KBM-7 (cell line): Measurements from ENCODE around the gene MNX1.

Experiments
- DNase-seq: peaks from one replicate; pipeline ENCODE4 v3.0.0-alpha.2; 2015
- in situ Hi-C: fragments of 300-500 bp; cut with MboI; formaldehyde crosslinking; loops from 2 replicates; pipeline ENCODE4 v1.14.3; 2020; ENCODE audit warnings: low sequenced_read_pairs, low pct_unique_long_range_greater_than_20kb, mixed read lengths

Gene MNX1

GRCh38 chr7:157033483-157034473, 23.3 kb upstream of the MNX1 start:
- DNase-seq: no peak
- in situ Hi-C loops: no loop called here

GRCh38 chr7:157032644-157033482, 22.4 kb upstream of the MNX1 start:
- DNase-seq: no peak
- in situ Hi-C loops: no loop called here

- in situ Hi-C loops: no loop called here
- DNase-seq: no peak
Observed at GRCh38 chr7:157032128-157032527, 21.7 kb upstream of the MNX1 start.

GRCh38 chr7:157028199-157028903, 17.9 kb upstream of the MNX1 start:
- in situ Hi-C loops: no loop called here
- DNase-seq: no peak

GRCh38 chr7:157027568-157028198, 17.2 kb upstream of the MNX1 start:
- DNase-seq: no peak
- in situ Hi-C loops: no loop called here

- in situ Hi-C loops: no loop called here
- no peak for DNase-seq
Observed at GRCh38 chr7:157024716-157025115, 14.3 kb upstream of the MNX1 start.

- in situ Hi-C loops: no loop called here
- no peak for DNase-seq
Observed at GRCh38 chr7:157023589-157023905, 13.1 kb upstream of the MNX1 start.

GRCh38 chr7:157022681-157023588, 12.5 kb upstream of the MNX1 start:
- in situ Hi-C loops: no loop called here
- no peak for DNase-seq

GRCh38 chr7:157021871-157022680, 11.6 kb upstream of the MNX1 start:
- no peak for DNase-seq
- in situ Hi-C loops: no loop called here

GRCh38 chr7:157021071-157021870, 10.8 kb upstream of the MNX1 start:
- DNase-seq: no peak
- in situ Hi-C loops: no loop called here

- no peak for DNase-seq
- in situ Hi-C loops: no loop called here
Observed at GRCh38 chr7:157020514-157021070, 10.1 kb upstream of the MNX1 start.

- DNase-seq: no peak
- in situ Hi-C loops: no loop called here
Observed at GRCh38 chr7:157019718-157020451, 9.4 kb upstream of the MNX1 start.

GRCh38 chr7:157018997-157019608, 8.6 kb upstream of the MNX1 start:
- in situ Hi-C loops: no loop called here
- DNase-seq: no peak

GRCh38 chr7:157018328-157018996, 8.0 kb upstream of the MNX1 start:
- DNase-seq: no peak

More at GRCh38 chr7:157018328-157018996, 8.0 kb upstream of the MNX1 start:
- in situ Hi-C loops: no loop called here
